ENCODE data around the gene RIPOR2.
"Not testable (repeated sequence)": the region's sequence is repeated elsewhere in the genome, so short reads cannot be mapped to it uniquely, and the experiment has no call there.

The RIPOR2 gene

DNA sequence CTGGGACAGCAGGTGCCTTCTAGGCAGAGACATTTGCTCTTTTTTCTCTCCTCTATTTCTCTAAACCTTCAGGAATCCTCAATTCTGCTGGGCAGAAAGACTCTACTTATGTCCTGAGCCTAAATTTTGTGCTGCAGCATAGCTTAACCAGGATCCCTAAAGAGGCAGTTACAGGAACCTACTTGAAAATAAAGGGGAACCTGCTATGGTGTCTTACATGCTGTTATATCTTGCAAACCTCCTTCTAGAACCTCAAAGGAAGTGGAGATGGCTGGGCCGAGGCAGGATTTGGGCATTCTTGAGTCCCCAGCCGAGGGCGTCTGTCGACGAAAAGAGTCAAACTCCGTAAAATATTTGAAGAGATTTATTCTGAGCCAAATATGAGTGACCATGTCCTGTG lies 178.1 kb downstream of the RIPOR2 start:
- H3K36me3 Mint-ChIP-seq (ENCODE audit: low read depth): no peaks in the 10 kb centered on the region
- H3K27ac Mint-ChIP-seq: no peak overlapping the region
- no peak overlapping the region for H3K4me3 Mint-ChIP-seq
- no peaks in the 10 kb centered on the region for H3K27me3 Mint-ChIP-seq (ENCODE audit: low read depth)
- H3K4me1 Mint-ChIP-seq (ENCODE audit: low read depth): peaks cover 8% of the 10 kb centered on the region
- H3K9me3 Mint-ChIP-seq: peaks cover 9% of the 10 kb centered on the region
- no peak for DNase-seq (ENCODE audit: low spot score)

DNA sequence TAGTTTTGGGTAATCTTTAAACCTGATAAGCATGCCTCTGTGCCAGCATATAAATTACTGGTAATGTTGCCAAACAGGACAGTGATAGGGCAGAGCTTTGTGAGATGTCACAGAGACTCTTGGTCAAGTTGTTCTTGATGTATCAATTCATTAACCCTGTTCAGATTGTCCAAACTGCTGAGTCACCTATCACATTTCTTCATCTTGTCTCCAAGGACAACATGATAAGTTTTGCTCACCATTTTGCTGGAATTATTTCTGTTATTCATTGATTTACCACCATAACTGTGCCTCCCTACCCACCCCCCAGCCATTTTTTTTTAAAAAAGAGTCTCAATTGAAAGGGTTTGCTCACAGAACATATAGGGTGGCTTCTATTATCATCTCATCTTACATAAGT lies 180.5 kb downstream of the RIPOR2 start:
- H3K36me3 Mint-ChIP-seq (ENCODE audit: low read depth): no peaks in the 10 kb centered on the region
- no peaks in the 10 kb centered on the region for H3K27me3 Mint-ChIP-seq (ENCODE audit: low read depth)
- no peak for DNase-seq (ENCODE audit: low spot score)
- H3K27ac Mint-ChIP-seq: no peak overlapping the region
- H3K4me3 Mint-ChIP-seq: no peak overlapping the region
- H3K9me3 Mint-ChIP-seq: peaks cover 9% of the 10 kb centered on the region
- peaks cover 4% of the 10 kb centered on the region for H3K4me1 Mint-ChIP-seq (ENCODE audit: low read depth)

DNA sequence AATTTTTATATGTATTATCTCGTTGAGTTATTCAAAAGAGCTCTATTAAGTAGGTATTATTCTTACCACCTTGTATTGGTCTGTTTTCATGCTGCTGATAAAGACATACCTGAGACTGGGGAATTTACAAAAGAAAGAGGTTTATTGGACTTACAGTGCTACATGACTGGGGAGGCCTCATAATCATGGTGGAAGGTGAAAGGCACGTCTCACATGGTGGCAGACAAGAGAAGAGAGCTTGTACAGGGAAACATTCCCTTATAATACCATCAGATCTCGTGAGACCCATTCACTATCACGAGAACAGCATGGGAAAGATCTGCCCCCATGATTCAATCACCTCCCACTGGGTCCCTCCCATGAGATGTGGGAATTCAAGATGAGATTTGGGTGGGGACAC lies 181.4 kb downstream of the RIPOR2 start:
- H3K9me3 Mint-ChIP-seq, H3K27ac Mint-ChIP-seq: not testable (repeated sequence)

More for the DNA sequence above, 181.4 kb downstream of the RIPOR2 start:
- not testable (repeated sequence) for H3K27me3 Mint-ChIP-seq (ENCODE audit: low read depth); H3K4me3 Mint-ChIP-seq; H3K4me1 Mint-ChIP-seq (ENCODE audit: low read depth); H3K36me3 Mint-ChIP-seq (ENCODE audit: low read depth); DNase-seq (ENCODE audit: low spot score)
